Adrenal gland (tissue), 12 donors: ENCODE data around the gene AGPAT3. TPM values are rescaled to one million over a fixed set of nuclear protein-coding genes. Genes with fewer than 3 reads are reported as not detected.

Source experiments
- DNase-seq, 7 donors: peaks; one replicate each; pipeline ENCODE4 v3.0.0-alpha.2; 2019 to 2020
- H3K27ac ChIP-seq, 5 donors: fragments of 200-600 bp; sonication (generic) in 4 of 5; 1 replicate in 3 of 5; 2 replicates in 2 of 5; pipeline versions ENCODE4 v1.5.1 to v1.8.0; 2016 to 2020; ENCODE audit warnings: mild to moderate bottlenecking in 1 of 5
- H3K27me3 ChIP-seq: fragments of 200-600 bp; 2 replicates; pipeline ENCODE4 v1.8.0; 2021
- H3K36me3 ChIP-seq, 2 donors: fragments of 200-600 bp; replicated peaks in 1 of 2; 1 replicate in 1 of 2; 2 replicates in 1 of 2; pipeline versions ENCODE4 v1.5.1 to v1.8.0; 2018 to 2022
- H3K4me1 ChIP-seq, 2 donors: fragments of 200-600 bp; replicated peaks in 1 of 2; 1 replicate in 1 of 2; 2 replicates in 1 of 2; pipeline versions ENCODE4 v1.5.1 to v1.8.0; 2018 to 2021
- H3K4me3 ChIP-seq, 4 donors: fragments of 200-600 bp; sonication (generic) in 3 of 4; one replicate each; pipeline ENCODE4 v1.5.1; 2016 to 2018
- H3K9me3 ChIP-seq, 3 donors: fragments of 200-600 bp; sonication (generic) in 1 of 3; replicated peaks in 1 of 3; 1 replicate in 2 of 3; 2 replicates in 1 of 3; pipeline versions ENCODE4 v1.5.1 to v1.8.0; 2016 to 2021
- CTCF ChIP-seq, 6 experiments: fragments of 450-650 bp in 4 of 6; fragments of 200-600 bp in 2 of 6; sonication (generic) in 1 of 6; IDR thresholded peaks; 1 replicate in 5 of 6; 2 replicates in 1 of 6; pipeline versions ENCODE4 v1.5.1 to v1.8.0; 2016 to 2021; ENCODE audit warnings: antibody characterized with exemption in 6 of 6, mild to moderate bottlenecking in 2 of 6, moderate library complexity in 1 of 6
- POLR2A ChIP-seq, 2 donors: fragments of 450-650 bp; IDR thresholded peaks; one replicate each; pipeline ENCODE4 v1.6.1; 2017; ENCODE audit warnings: antibody characterized with exemption in 2 of 2, mild to moderate bottlenecking in 2 of 2, moderate library complexity in 1 of 2
- WGBS, 4 donors: extraction: QIAGEN DNeasy Blood & Tissue Kit in 2 of 4; methylation state at CpG; one replicate each; pipeline versions ENCODE4 v1.1.5 to v1.1.7; 2013 to 2017; 5-methylcytosine and 5-hydroxymethylcytosine counted together
- intact Hi-C, 2 donors: fragments of 100-400 bp; cut with DNase I; formaldehyde crosslinking; loops; one replicate each; pipeline versions ENCODE4 v1.14.1 to v1.15.0; 2022 to 2023
- polyA plus RNA-seq, 3 donors: library from polyadenylated mRNA; stranded (reverse); fragments of 200-250 nt in 2 of 3; fragments of 350-450 nt in 1 of 3; fragmentation: Illumina TruSeq in 1 of 3; extraction: RNeasy Lipid Tissue Mini Kit (QIAGEN cat#74804) in 1 of 3; gene quantifications; one replicate each; pipeline ENCODE4 v1.2.3, GENCODE V29; 2013 to 2014
- total RNA-seq, 9 donors: library from RNA; depleted of rRNA in 4 of 9; stranded (reverse); fragments of >200 nt in 4 of 9; fragments of 120-200 nt in 1 of 9; fragmentation: NEBNext Ultra II Directional in 1 of 9; extraction: Animal tissue kit (Norgen Biotek cat#: 25700) in 1 of 9; gene quantifications; one replicate each; pipeline versions ENCODE4 v1.1.0 to v1.2.4, GENCODE V29; 2013 to 2023
- donor health status: healthy with polysubstance abuse.
- donor health status: Bipolar disorder and iron deficiency.
- donor health status: DM: yes; HTN: yes; CAD: no.
- donor health status: DM: no; HTN: no; CAD: no.
- donor health status: DM: no; HTN: no; CAD: no.
- donor health status: DM: yes; HTN: yes; CAD: no.

AGPAT3 gene
- total and polyA plus RNA-seq, 12 donors: 25.3 to 88.9 (median 47.8) TPM

- Histone ChIP-seq H3K27ac (peak overlapping the region; percentile 75 to 92 (median 77)), H3K4me3 (peak overlapping the region in 1 of 4 donors; percentile 17), H3K4me1 (peaks cover 7 to 12% of the 10 kb centered on the region in 2 donors), H3K27me3 (no peaks in the 10 kb centered on the region), H3K9me3 (no peaks in the 10 kb centered on the region), H3K36me3 (no peaks in the 10 kb centered on the region)
- intact Hi-C loops: no loop called here
- TF ChIP-seq POLR2A (IDR thresholded peaks at IDR 0.05): peak in 1 of 2 donors; percentile 33
- TF ChIP-seq CTCF (IDR thresholded peaks at IDR 0.05): no peak
- DNase-seq: peak; percentile 76 to 95 (median 89)
- 40 to 50% (median 45%) methylated on average over 10 to 26 of the region's 26 CpGs for WGBS, 4 donors
These were observed 38.5 kb downstream of the AGPAT3 start for GRCh38 chr21:43903451-43904091.

- intact Hi-C loops: no loop called here
- Histone ChIP-seq H3K4me1 (peaks cover 7 to 12% of the 10 kb centered on the region in 2 donors), H3K27me3 (no peaks in the 10 kb centered on the region), H3K9me3 (no peaks in the 10 kb centered on the region), H3K4me3 (no peak overlapping the region), H3K27ac (peak overlapping the region; percentile 75 to 92 (median 77)), H3K36me3 (no peaks in the 10 kb centered on the region)
- 88 to 100% (median 91%) methylated on average over 4 to 14 of the region's 14 CpGs for WGBS, 4 donors
- TF ChIP-seq POLR2A (IDR thresholded peaks at IDR 0.05) (no peak), CTCF (IDR thresholded peaks at IDR 0.05) (no peak)
- peak in 3 of 7 donors; percentile 20 to 27 (median 24) for DNase-seq
These were observed 39.3 kb downstream of the AGPAT3 start for GRCh38 chr21:43904331-43904781.

- H3K27me3 ChIP-seq: no peaks in the 10 kb centered on the region
- DNase-seq: peak in 1 of 7 donors; percentile 11
- WGBS, 4 donors: 91 to 94% (median 93%) methylated on average over 16 of the region's 16 CpGs
These were observed 40.9 kb downstream of the AGPAT3 start for GRCh38 chr21:43905726-43906455.

More at GRCh38 chr21:43905726-43906455, 40.9 kb downstream of the AGPAT3 start:
- Histone ChIP-seq H3K9me3 (no peaks in the 10 kb centered on the region), H3K4me3 (no peak overlapping the region), H3K36me3 (no peaks in the 10 kb centered on the region), H3K4me1 (peaks cover 7 to 12% of the 10 kb centered on the region in 2 donors), H3K27ac (no peak overlapping the region)
- intact Hi-C loops: no loop called here
- TF ChIP-seq POLR2A (IDR thresholded peaks at IDR 0.05): no peak
- TF ChIP-seq CTCF (IDR thresholded peaks at IDR 0.05): no peak
